Spleen (tissue), 11 donors: ENCODE data around the gene BCOR. TPM values are rescaled to one million over a fixed set of nuclear protein-coding genes. Genes with fewer than 3 reads are reported as not detected.

Experiments used
- DNase-seq: peaks from one replicate; pipeline ENCODE4 v3.0.0-alpha.2; 2020
- H3K27ac ChIP-seq, 8 donors: fragments of 200-600 bp; sonication (generic) in 7 of 8; 1 replicate in 4 of 8; 2 replicates in 4 of 8; pipeline versions ENCODE4 v1.5.0 to v1.8.0; 2016 to 2021; ENCODE audit warnings: inconsistent platforms in 4 of 8, mild to moderate bottlenecking in 4 of 8, moderate library complexity in 1 of 8
- H3K27me3 ChIP-seq, 7 donors: fragments of 200-600 bp; sonication (generic) in 6 of 7; replicated peaks in 1 of 7; 1 replicate in 4 of 7; 2 replicates in 3 of 7; pipeline versions ENCODE4 v1.5.0 to v1.8.0; 2016 to 2021; ENCODE audit warnings: inconsistent platforms in 3 of 7, mild to moderate bottlenecking in 1 of 7
- H3K36me3 ChIP-seq, 6 donors: fragments of 200-600 bp; sonication (generic) in 5 of 6; 1 replicate in 4 of 6; 2 replicates in 2 of 6; pipeline versions ENCODE4 v1.5.0 to v1.8.0; 2016 to 2021; ENCODE audit warnings: inconsistent platforms in 2 of 6
- H3K4me1 ChIP-seq, 6 donors: fragments of 200-600 bp; sonication (generic) in 5 of 6; 1 replicate in 3 of 6; 2 replicates in 3 of 6; pipeline versions ENCODE4 v1.5.0 to v1.8.0; 2016 to 2021; ENCODE audit warnings: inconsistent platforms in 3 of 6
- H3K4me3 ChIP-seq, 8 donors: fragments of 200-600 bp; sonication (generic) in 7 of 8; 1 replicate in 4 of 8; 2 replicates in 4 of 8; pipeline versions ENCODE4 v1.5.0 to v1.8.0; 2016 to 2021; ENCODE audit warnings: inconsistent platforms in 4 of 8, mild to moderate bottlenecking in 4 of 8, moderate library complexity in 2 of 8
- H3K9me3 ChIP-seq, 8 donors: fragments of 200-600 bp; sonication (generic) in 7 of 8; 1 replicate in 4 of 8; 2 replicates in 4 of 8; pipeline versions ENCODE4 v1.5.0 to v1.8.0; 2016 to 2021; ENCODE audit warnings: inconsistent platforms in 4 of 8
- POLR2A ChIP-seq, 3 donors: fragments of 450-650 bp; IDR thresholded peaks; one replicate each; pipeline ENCODE4 v1.5.1; 2017; ENCODE audit warnings: antibody characterized with exemption in 3 of 3, mild to moderate bottlenecking in 1 of 3
- POLR2AphosphoS5 ChIP-seq, 3 donors: sonication (generic); formaldehyde crosslinking; IDR thresholded peaks; one replicate each; pipeline ENCODE4 v1.5.1; 2017; ENCODE audit warnings: antibody characterized with exemption in 3 of 3
- WGBS, 5 donors: extraction: QIAGEN DNeasy Blood & Tissue Kit in 3 of 5; methylation state at CpG; one replicate each; pipeline versions ENCODE4 v1.1.5 to v1.1.7; 2013 to 2018; 5-methylcytosine and 5-hydroxymethylcytosine counted together
- intact Hi-C: fragments of 100-400 bp; cut with DNase I; formaldehyde crosslinking; loops from one replicate; pipeline ENCODE4 v1.15.0; 2023; ENCODE audit warnings: low total_unique reads
- polyA plus RNA-seq, 3 donors: library from polyadenylated mRNA; stranded (reverse); fragments of 200-250 nt; gene quantifications; one replicate each; pipeline ENCODE4 v1.2.1, GENCODE V29; 2013
- total RNA-seq, 7 donors: library from RNA; depleted of rRNA in 3 of 7; stranded (reverse); fragments of >200 nt in 3 of 7; fragmentation: NEBNext Ultra II Directional in 4 of 7; extraction: Animal tissue kit (Norgen Biotek cat#: 25700) in 4 of 7; gene quantifications; one replicate each; pipeline versions ENCODE4 v1.1.0 to v1.2.1, GENCODE V29; 2016 to 2021
- TF ChIP-seq, protein P1 (sequence below), 11 experiments: fragments of 200-600 bp in 7 of 11; fragments of 450-650 bp in 4 of 11; sonication (generic) in 4 of 11; IDR thresholded peaks in 8 of 11; conservative IDR thresholded peaks in 3 of 11; 1 replicate in 7 of 11; 2 replicates in 4 of 11; pipeline versions ENCODE4 v1.4.0 to v1.8.0; 2016 to 2021; ENCODE audit warnings: antibody characterized with exemption in 11 of 11, inconsistent platforms in 4 of 11, mild to moderate bottlenecking in 1 of 11
- donor health status: healthy with polysubstance abuse.
- donor health status: DM: no; HTN: no; CAD: no; lungs with moderate emphysema.
- donor health status: DM: no; HTN: no; CAD: no.
- donor health status: Bipolar disorder and iron deficiency.
- donor health status: healthy.
- donor health status: DM: no; HTN: no; CAD: no.
- donor health status: DM: yes; HTN: yes; CAD: no.

Gene BCOR
- total and polyA plus RNA-seq, 10 donors = 8.3 to 38.6 (median 29.0) TPM

DNA sequence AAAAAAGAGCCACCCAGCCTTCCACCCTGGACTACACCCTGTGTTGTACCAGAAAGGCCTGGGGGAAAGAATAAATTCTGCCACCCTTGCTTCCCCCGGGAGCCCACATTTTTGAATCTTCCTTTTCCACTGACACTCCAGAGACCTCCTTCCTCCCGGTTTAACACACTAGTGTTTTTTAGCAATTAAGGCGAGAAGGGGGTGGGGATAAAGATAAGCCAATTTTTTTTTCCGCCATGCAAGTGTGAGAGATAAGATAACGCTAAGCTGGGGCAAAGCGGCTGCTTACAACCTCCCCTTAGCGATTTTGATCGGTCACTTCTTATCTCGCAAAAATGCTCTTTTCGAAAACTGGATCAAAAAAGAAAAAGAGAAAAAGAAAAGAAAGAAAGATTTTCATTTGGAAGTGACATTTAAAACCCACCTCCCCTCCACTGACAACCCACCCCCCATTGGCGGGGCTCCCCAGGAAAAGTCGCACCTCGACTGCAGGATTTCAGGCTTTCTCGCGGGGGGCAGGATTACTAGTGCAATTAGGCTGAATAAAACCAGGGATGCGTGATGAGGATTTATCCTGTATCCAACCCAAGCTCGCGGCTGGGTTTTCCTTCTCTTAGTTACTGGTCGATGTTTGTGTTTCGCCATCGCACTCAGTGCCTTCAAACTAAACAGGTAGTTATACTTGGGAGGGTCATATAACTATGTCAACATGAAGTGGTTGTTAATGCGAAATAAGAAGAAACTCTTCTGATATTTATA is 6.0 kb upstream of the BCOR start:
- peaks cover 0 to 5% (median 0%) of the 10 kb centered on the region in 8 donors for H3K9me3 ChIP-seq
- no peak for DNase-seq
- intact Hi-C loops = loop anchor here (10.0 kb wide), 1 partner anchor 51 kb away; no protein-coding TSS in a partner anchor

DNA sequence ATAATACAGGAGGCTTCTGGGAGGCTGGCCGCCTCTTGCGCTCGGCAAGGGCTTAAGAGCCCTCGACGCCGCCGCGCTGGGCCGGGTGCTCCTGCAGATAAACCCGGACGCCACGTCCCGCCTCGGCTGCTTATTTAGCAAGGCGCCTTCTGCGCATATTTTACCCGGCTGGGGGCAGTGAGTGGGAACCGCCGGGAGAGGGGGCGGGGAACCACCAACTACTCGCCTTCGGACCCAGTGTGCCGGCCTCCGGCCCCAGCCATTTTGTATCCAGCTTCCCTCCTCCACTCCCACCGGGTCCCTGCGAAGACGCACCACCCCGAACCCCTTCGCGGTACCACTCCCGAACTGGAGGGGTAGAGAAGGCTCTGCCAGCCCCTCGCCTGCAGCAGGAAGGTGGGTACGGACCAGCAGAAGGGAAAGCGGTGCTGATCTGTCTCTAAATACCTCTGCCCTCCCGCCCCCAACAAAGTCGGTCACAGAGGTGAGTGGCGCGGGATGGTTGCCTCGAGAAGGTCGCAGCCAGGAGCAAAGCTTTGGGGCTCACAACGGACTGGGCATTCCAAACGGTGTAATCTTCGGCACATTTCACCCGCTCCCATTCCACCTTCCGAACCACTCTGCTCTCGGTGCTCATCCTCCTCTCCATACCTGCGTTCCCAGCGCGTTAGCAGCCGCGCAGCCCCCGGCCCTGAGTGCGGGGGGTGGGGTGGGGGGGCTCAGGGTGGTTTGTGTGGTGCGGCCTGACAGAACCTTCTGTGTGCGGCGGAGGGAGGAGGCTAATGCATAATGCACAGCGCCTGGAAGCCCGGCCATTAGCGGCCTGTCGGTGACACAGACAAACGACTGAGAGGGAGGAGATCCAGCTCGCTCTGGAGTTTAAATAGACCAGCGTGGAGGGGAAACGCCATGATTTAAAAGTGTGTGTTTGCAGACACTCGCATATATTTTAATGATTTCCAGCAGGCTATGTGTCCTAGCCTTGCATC is 4.9 kb upstream of the BCOR start:
- no peak overlapping the region for H3K27ac ChIP-seq
- WGBS, 5 donors = 57 to 98% (median 94%) methylated on average over 38 to 65 of the region's 65 CpGs
- H3K4me3 ChIP-seq = no peak overlapping the region
- peaks cover 0 to 5% (median 0%) of the 10 kb centered on the region in 8 donors for H3K9me3 ChIP-seq
- peaks cover 15 to 62% (median 38%) of the 10 kb centered on the region in 6 donors for H3K4me1 ChIP-seq
- H3K36me3 ChIP-seq = no peaks in the 10 kb centered on the region
- TF ChIP-seq POLR2AphosphoS5 (IDR thresholded peaks at IDR 0.05) (no peak), POLR2A (IDR thresholded peaks at IDR 0.05) (no peak)
- TF ChIP-seq, protein P1, sequence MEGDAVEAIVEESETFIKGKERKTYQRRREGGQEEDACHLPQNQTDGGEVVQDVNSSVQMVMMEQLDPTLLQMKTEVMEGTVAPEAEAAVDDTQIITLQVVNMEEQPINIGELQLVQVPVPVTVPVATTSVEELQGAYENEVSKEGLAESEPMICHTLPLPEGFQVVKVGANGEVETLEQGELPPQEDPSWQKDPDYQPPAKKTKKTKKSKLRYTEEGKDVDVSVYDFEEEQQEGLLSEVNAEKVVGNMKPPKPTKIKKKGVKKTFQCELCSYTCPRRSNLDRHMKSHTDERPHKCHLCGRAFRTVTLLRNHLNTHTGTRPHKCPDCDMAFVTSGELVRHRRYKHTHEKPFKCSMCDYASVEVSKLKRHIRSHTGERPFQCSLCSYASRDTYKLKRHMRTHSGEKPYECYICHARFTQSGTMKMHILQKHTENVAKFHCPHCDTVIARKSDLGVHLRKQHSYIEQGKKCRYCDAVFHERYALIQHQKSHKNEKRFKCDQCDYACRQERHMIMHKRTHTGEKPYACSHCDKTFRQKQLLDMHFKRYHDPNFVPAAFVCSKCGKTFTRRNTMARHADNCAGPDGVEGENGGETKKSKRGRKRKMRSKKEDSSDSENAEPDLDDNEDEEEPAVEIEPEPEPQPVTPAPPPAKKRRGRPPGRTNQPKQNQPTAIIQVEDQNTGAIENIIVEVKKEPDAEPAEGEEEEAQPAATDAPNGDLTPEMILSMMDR (IDR thresholded peaks at IDR 0.05 in 8 of 11, conservative IDR thresholded peaks at IDR 0.05 in 3 of 11) = no peak
- intact Hi-C loops = loop anchor here (10.0 kb wide), 1 partner anchor 52 kb away; no protein-coding TSS in a partner anchor
- peaks cover 0 to 92% (median 34%) of the 10 kb centered on the region in 7 donors for H3K27me3 ChIP-seq
- no peak for DNase-seq

More for the DNA sequence above, 6.0 kb upstream of the BCOR start:
- Histone ChIP-seq H3K27me3 (peaks cover 0 to 92% (median 38%) of the 10 kb centered on the region in 7 donors), H3K4me1 (peaks cover 25 to 69% (median 48%) of the 10 kb centered on the region in 6 donors), H3K4me3 (no peak overlapping the region), H3K36me3 (no peaks in the 10 kb centered on the region), H3K27ac (no peak overlapping the region)
- TF ChIP-seq, protein P1 (IDR thresholded peaks at IDR 0.05 in 8 of 11, conservative IDR thresholded peaks at IDR 0.05 in 3 of 11) = no peak
- TF ChIP-seq POLR2AphosphoS5 (IDR thresholded peaks at IDR 0.05) (no peak), POLR2A (IDR thresholded peaks at IDR 0.05) (no peak)
- 45 to 96% (median 91%) methylated on average over 22 of the region's 22 CpGs for WGBS, 5 donors

DNA sequence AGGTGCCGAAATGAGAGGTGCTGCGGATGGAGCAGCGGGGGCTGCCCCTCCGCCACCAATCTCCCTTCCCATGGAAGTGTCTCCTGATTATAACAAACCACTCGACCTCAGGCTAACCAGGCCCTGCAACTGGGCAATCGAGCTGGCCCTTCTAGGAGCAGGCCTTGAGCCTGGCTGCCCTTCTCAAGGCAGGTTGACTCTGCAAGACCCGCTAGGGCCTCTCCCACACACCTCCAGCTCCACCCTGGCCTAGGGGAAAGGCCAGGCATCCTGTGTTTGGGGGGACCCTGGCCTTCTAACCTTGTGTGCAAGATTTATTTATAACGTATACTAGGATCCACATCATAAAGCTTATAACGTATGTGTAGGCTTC is 3.7 kb upstream of the BCOR start:
- Histone ChIP-seq H3K9me3 (no peaks in the 10 kb centered on the region), H3K27me3 (peaks cover 0 to 92% (median 27%) of the 10 kb centered on the region in 7 donors), H3K4me1 (peaks cover 7 to 50% (median 26%) of the 10 kb centered on the region in 6 donors), H3K4me3 (no peak overlapping the region), H3K27ac (no peak overlapping the region), H3K36me3 (no peaks in the 10 kb centered on the region)
- intact Hi-C loops = loop anchor here (10.0 kb wide), 1 partner anchor 53 kb away; no protein-coding TSS in a partner anchor
- no peak for DNase-seq
- WGBS, 5 donors = 55 to 95% (median 87%) methylated on average over 7 to 9 of the region's 9 CpGs
- TF ChIP-seq POLR2A (IDR thresholded peaks at IDR 0.05) (no peak), POLR2AphosphoS5 (IDR thresholded peaks at IDR 0.05) (no peak)
- TF ChIP-seq, protein P1 (IDR thresholded peaks at IDR 0.05 in 8 of 11, conservative IDR thresholded peaks at IDR 0.05 in 3 of 11) = no peak
